Measurements from ENCODE around the gene USP17L21. TPM values are rescaled to one million over a fixed set of nuclear protein-coding genes. Genes with fewer than 3 reads are reported as not detected.
A peak's percentile ranks its signal among the peaks of the same experiment; 100 is the strongest.
"Not testable (repeated sequence)": the region's sequence is repeated elsewhere in the genome, so short reads cannot be mapped to it uniquely, and the experiment has no call there.

Gene USP17L21, protein sequence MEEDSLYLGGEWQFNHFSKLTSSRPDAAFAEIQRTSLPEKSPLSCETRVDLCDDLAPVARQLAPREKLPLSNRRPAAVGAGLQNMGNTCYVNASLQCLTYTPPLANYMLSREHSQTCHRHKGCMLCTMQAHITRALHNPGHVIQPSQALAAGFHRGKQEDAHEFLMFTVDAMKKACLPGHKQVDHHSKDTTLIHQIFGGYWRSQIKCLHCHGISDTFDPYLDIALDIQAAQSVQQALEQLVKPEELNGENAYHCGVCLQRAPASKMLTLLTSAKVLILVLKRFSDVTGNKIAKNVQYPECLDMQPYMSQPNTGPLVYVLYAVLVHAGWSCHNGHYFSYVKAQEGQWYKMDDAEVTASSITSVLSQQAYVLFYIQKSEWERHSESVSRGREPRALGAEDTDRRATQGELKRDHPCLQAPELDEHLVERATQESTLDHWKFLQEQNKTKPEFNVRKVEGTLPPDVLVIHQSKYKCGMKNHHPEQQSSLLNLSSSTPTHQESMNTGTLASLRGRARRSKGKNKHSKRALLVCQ
- total RNA-seq (not detected), total RNA-seq (0 reads per million in 29 experiments)
- not detected for total RNA-seq (2013)

DNA sequence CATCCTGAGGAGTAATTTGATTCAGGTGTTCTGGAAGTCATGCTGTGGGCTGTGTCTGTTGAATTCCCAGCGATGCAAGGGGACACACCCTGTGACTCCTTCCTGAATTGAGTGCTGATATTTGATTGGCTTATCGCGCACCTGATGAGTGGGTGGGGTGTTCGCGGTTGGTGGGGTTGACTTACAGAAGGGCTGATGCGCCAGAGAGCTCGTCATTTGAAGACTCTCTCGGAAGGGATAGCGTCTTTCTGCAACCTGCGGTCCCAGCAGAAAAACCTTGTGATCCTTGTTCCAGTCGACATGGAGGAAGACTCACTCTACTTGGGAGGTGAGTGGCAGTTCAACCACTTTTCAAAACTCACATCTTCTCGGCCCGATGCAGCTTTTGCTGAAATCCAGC, at the start of gene USP17L21:
Gene USP17L21 (plus strand): TSS at position 301 of the 400 bp plus-strand sequence. CDS start 0 bp downstream, at position 301.
- H3K36me3 ChIP-seq (ENCODE audit: control insufficient read depth in 2 of 2, extremely low read depth in 1 of 2, insufficient read depth in 1 of 2, low read length in 1 of 2); H3K36me3 Mint-ChIP-seq; CTCF ChIA-PET; ATAC-seq (replicated peaks in 1 of 4); H3K9me3 Mint-ChIP-seq; POLR2A ChIA-PET; H3K4me3 ChIP-seq (ENCODE audit: control insufficient read depth in 1 of 2, extremely low read depth in 1 of 2, low read length in 1 of 2); H3K27me3 Mint-ChIP-seq; H3K4me1 ChIP-seq (ENCODE audit: control insufficient read depth in 1 of 2, extremely low read depth in 1 of 2, insufficient read depth in 2 of 2, low read length in 2 of 2); H3K4me1 Mint-ChIP-seq; H3K27ac ChIP-seq (ENCODE audit: low read length); H3K4me3 Mint-ChIP-seq; H3K27me3 ChIP-seq (replicated peaks in 1 of 2; ENCODE audit: control insufficient read depth in 2 of 2, extremely low read depth in 1 of 2, insufficient read depth in 2 of 2, low read length in 1 of 2); H3K9me3 ChIP-seq; DNase-seq; H3K27ac Mint-ChIP-seq: not testable (repeated sequence)
- WGBS (ENCODE audit: insufficient coverage): no CpG with 5 or more reads among the region's 13 CpGs

DNA sequence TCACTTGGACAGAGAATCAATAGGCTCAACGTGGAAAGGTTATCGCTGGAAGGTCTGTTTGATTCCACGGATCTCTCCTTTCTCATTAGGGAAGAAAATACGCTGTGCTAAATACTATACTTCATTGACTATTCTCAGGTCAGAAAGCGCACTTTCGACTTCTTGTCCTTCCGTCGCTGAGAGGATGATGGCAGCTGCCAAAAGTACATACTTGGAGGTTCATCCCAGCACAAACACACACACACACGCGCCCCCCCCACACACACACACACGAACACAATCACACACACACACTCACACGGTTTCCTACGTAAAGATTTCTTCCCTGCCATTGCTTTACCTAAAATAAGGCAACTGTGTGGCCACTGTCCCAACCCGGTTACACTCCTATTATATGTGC, 48.0 kb upstream of the USP17L21 start:
- ATAC-seq (replicated peaks in 1 of 4); H3K9me3 ChIP-seq; CTCF ChIA-PET; H3K4me1 ChIP-seq (ENCODE audit: control insufficient read depth in 1 of 2, extremely low read depth in 1 of 2, insufficient read depth in 2 of 2, low read length in 2 of 2); H3K27ac Mint-ChIP-seq; H3K27me3 Mint-ChIP-seq; H3K27me3 ChIP-seq (replicated peaks in 1 of 2; ENCODE audit: control insufficient read depth in 2 of 2, extremely low read depth in 1 of 2, insufficient read depth in 2 of 2, low read length in 1 of 2); H3K9me3 Mint-ChIP-seq; H3K36me3 Mint-ChIP-seq; POLR2A ChIA-PET; H3K27ac ChIP-seq (ENCODE audit: low read length); H3K36me3 ChIP-seq (ENCODE audit: control insufficient read depth in 2 of 2, extremely low read depth in 1 of 2, insufficient read depth in 1 of 2, low read length in 1 of 2); H3K4me3 ChIP-seq (ENCODE audit: control insufficient read depth in 1 of 2, extremely low read depth in 1 of 2, low read length in 1 of 2); H3K4me1 Mint-ChIP-seq; H3K4me3 Mint-ChIP-seq: not testable (repeated sequence)
- 95% methylated on average over 5 of the region's 14 CpGs for WGBS (ENCODE audit: insufficient coverage)
- peak in 3 of 35 experiments; percentile 0 to 16 (median 0) for DNase-seq

DNA sequence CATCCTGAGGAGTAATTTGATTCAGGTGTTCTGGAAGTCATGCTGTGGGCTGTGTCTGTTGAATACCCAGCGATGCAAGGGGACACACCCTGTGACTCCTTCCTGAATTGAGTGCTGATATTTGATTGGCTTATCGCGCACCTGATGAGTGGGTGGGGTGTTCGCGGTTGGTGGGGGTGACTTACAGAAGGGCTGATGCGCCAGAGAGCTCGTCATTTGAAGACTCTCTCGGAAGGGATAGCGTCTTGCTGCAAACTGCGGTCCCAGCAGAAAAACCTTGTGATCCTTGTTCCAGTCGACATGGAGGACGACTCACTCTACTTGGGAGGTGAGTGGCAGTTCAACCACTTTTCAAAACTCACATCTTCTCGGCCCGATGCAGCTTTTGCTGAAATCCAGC, 47.6 kb upstream of the USP17L21 start, which contains the start of gene USP17L11:
Gene USP17L11 (plus strand): TSS at position 301 of the 400 bp plus-strand sequence. CDS start 0 bp downstream, at position 301.
- H3K4me3 Mint-ChIP-seq; H3K27ac ChIP-seq (ENCODE audit: low read length); H3K4me1 ChIP-seq (ENCODE audit: control insufficient read depth in 1 of 2, extremely low read depth in 1 of 2, insufficient read depth in 2 of 2, low read length in 2 of 2); POLR2A ChIA-PET; H3K27me3 ChIP-seq (replicated peaks in 1 of 2; ENCODE audit: control insufficient read depth in 2 of 2, extremely low read depth in 1 of 2, insufficient read depth in 2 of 2, low read length in 1 of 2); H3K36me3 Mint-ChIP-seq; ATAC-seq (replicated peaks in 1 of 4); H3K36me3 ChIP-seq (ENCODE audit: control insufficient read depth in 2 of 2, extremely low read depth in 1 of 2, insufficient read depth in 1 of 2, low read length in 1 of 2); DNase-seq; H3K27me3 Mint-ChIP-seq; H3K4me3 ChIP-seq (ENCODE audit: control insufficient read depth in 1 of 2, extremely low read depth in 1 of 2, low read length in 1 of 2); H3K4me1 Mint-ChIP-seq; CTCF ChIA-PET; H3K9me3 Mint-ChIP-seq; H3K27ac Mint-ChIP-seq; H3K9me3 ChIP-seq: not testable (repeated sequence)
- 100% methylated on average over 1 of the region's 14 CpGs for WGBS (ENCODE audit: insufficient coverage)

DNA sequence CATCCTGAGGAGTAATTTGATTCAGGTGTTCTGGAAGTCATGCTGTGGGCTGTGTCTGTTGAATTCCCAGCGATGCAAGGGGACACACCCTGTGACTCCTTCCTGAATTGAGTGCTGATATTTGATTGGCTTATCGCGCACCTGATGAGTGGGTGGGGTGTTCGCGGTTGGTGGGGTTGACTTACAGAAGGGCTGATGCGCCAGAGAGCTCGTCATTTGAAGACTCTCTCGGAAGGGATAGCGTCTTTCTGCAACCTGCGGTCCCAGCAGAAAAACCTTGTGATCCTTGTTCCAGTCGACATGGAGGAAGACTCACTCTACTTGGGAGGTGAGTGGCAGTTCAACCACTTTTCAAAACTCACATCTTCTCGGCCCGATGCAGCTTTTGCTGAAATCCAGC, 42.8 kb upstream of the USP17L21 start, which contains the start of gene USP17L12:
Gene USP17L12 (plus strand): TSS at position 301 of the 400 bp plus-strand sequence. CDS start 0 bp downstream, at position 301.
- no CpG with 5 or more reads among the region's 13 CpGs for WGBS (ENCODE audit: insufficient coverage)
- ATAC-seq (replicated peaks in 1 of 4); H3K4me3 Mint-ChIP-seq; H3K4me1 Mint-ChIP-seq; H3K36me3 ChIP-seq (ENCODE audit: control insufficient read depth in 2 of 2, extremely low read depth in 1 of 2, insufficient read depth in 1 of 2, low read length in 1 of 2); POLR2A ChIA-PET; H3K9me3 ChIP-seq; H3K4me1 ChIP-seq (ENCODE audit: control insufficient read depth in 1 of 2, extremely low read depth in 1 of 2, insufficient read depth in 2 of 2, low read length in 2 of 2); H3K9me3 Mint-ChIP-seq; H3K27ac Mint-ChIP-seq; H3K36me3 Mint-ChIP-seq; DNase-seq; H3K27me3 Mint-ChIP-seq; H3K27ac ChIP-seq (ENCODE audit: low read length); CTCF ChIA-PET; H3K27me3 ChIP-seq (replicated peaks in 1 of 2; ENCODE audit: control insufficient read depth in 2 of 2, extremely low read depth in 1 of 2, insufficient read depth in 2 of 2, low read length in 1 of 2); H3K4me3 ChIP-seq (ENCODE audit: control insufficient read depth in 1 of 2, extremely low read depth in 1 of 2, low read length in 1 of 2): not testable (repeated sequence)

DNA sequence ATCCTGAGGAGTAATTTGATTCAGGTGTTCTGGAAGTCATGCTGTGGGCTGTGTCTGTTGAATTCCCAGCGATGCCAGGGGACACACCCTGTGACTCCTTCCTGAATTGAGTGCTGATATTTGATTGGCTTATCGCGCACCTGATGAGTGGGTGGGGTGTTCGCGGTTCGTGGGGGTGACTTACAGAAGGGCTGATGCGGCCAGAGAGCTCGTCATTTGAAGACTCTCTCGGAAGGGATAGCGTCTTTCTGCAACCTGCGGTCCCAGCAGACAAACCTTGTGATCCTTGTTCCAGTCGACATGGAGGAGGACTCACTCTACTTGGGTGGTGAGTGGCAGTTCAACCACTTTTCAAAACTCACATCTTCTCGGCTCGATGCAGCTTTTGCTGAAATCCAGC, 38.1 kb upstream of the USP17L21 start, which contains the start of gene USP17L13:
Gene USP17L13 (plus strand): TSS at position 301 of the 400 bp plus-strand sequence. CDS start 0 bp downstream, at position 301.
- H3K27me3 Mint-ChIP-seq; H3K9me3 Mint-ChIP-seq; H3K9me3 ChIP-seq; H3K27ac Mint-ChIP-seq; DNase-seq; H3K4me1 Mint-ChIP-seq; POLR2A ChIA-PET; H3K36me3 ChIP-seq (ENCODE audit: control insufficient read depth in 2 of 2, extremely low read depth in 1 of 2, insufficient read depth in 1 of 2, low read length in 1 of 2); H3K36me3 Mint-ChIP-seq; H3K4me1 ChIP-seq (ENCODE audit: control insufficient read depth in 1 of 2, extremely low read depth in 1 of 2, insufficient read depth in 2 of 2, low read length in 2 of 2); H3K4me3 ChIP-seq (ENCODE audit: control insufficient read depth in 1 of 2, extremely low read depth in 1 of 2, low read length in 1 of 2); H3K27ac ChIP-seq (ENCODE audit: low read length); H3K4me3 Mint-ChIP-seq; H3K27me3 ChIP-seq (replicated peaks in 1 of 2; ENCODE audit: control insufficient read depth in 2 of 2, extremely low read depth in 1 of 2, insufficient read depth in 2 of 2, low read length in 1 of 2); ATAC-seq (replicated peaks in 1 of 4); CTCF ChIA-PET: not testable (repeated sequence)
- no CpG with 5 or more reads among the region's 14 CpGs for WGBS (ENCODE audit: insufficient coverage)

DNA sequence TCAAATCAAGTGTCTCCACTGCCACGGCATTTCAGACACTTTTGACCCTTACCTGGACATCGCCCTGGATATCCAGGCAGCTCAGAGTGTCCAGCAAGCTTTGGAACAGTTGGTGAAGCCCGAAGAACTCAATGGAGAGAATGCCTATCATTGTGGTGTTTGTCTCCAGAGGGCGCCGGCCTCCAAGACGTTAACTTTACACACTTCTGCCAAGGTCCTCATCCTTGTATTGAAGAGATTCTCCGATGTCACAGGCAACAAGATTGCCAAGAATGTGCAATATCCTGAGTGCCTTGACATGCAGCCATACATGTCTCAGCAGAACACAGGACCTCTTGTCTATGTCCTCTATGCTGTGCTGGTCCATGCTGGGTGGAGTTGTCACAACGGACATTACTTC, 32.4 kb upstream of the USP17L21 start:
- H3K27me3 ChIP-seq (replicated peaks in 1 of 2; ENCODE audit: control insufficient read depth in 2 of 2, extremely low read depth in 1 of 2, insufficient read depth in 2 of 2, low read length in 1 of 2); H3K27ac Mint-ChIP-seq; ATAC-seq (replicated peaks in 1 of 4); H3K36me3 ChIP-seq (ENCODE audit: control insufficient read depth in 2 of 2, extremely low read depth in 1 of 2, insufficient read depth in 1 of 2, low read length in 1 of 2); H3K4me3 ChIP-seq (ENCODE audit: control insufficient read depth in 1 of 2, extremely low read depth in 1 of 2, low read length in 1 of 2); H3K4me1 Mint-ChIP-seq; H3K4me1 ChIP-seq (ENCODE audit: control insufficient read depth in 1 of 2, extremely low read depth in 1 of 2, insufficient read depth in 2 of 2, low read length in 2 of 2); H3K27ac ChIP-seq (ENCODE audit: low read length); H3K4me3 Mint-ChIP-seq; POLR2A ChIA-PET; H3K36me3 Mint-ChIP-seq; H3K9me3 ChIP-seq; CTCF ChIA-PET; H3K9me3 Mint-ChIP-seq; H3K27me3 Mint-ChIP-seq: not testable (repeated sequence)
- DNase-seq: peak in 2 of 35 experiments; percentile 8 to 10
- WGBS (ENCODE audit: insufficient coverage): 94% methylated on average over 3 of the region's 8 CpGs
